Medulla oblongata (tissue), 1 donor: Measurements from ENCODE around the gene MRPL44.

Experiments used
- DNase-seq: peaks from one replicate; pipeline ENCODE4 v3.0.0-alpha.2; 2015; ENCODE audit errors: extremely low spot score

Gene MRPL44

GRCh38 chr2:224004105-224004695 is 46.9 kb downstream of the MRPL44 start:
- DNase-seq: peak; percentile 68

GRCh38 chr2:224008702-224009261 is 51.5 kb downstream of the MRPL44 start:
- no peak for DNase-seq

GRCh38 chr2:224009605-224010315 is 52.5 kb downstream of the MRPL44 start:
- peak; percentile 32 for DNase-seq

GRCh38 chr2:224011837-224012236 is 54.6 kb downstream of the MRPL44 start:
- no peak for DNase-seq

- no peak for DNase-seq
Measured at GRCh38 chr2:224014336-224014735, 57.1 kb downstream of the MRPL44 start.

GRCh38 chr2:224016963-224017362 is 59.7 kb downstream of the MRPL44 start:
- no peak for DNase-seq
